ENCODE measurements around the gene RAD51B.
"Not testable (repeated sequence)": the region's sequence is repeated elsewhere in the genome, so short reads cannot be mapped to it uniquely, and the experiment has no call there.

RAD51B gene

DNA sequence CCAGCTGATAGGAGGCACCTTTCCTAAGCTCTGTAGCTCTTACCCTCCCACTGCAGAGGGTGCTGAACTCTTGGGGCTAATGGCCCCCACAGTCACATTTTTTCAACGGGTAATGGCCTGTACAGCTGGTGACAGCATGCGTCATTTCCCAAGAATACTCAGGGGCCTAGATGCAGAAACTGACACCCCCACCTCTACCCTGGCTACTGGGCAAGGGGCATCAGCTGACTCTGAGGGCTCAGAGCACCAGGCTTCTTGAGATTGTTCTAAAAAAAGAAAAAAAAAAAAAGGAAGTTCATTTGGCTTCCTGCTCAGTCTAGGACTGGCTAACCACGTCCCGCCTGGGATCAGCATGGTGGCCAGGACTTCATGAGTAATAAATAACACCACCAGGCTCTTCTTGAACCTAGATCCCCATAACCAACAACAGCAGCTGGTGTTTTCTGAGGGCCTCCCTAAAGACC lies 938.1 kb downstream of the RAD51B start:
- no peak for DNase-seq

GRCh38 chr14:68758301-68758700 lies 938.7 kb downstream of the RAD51B start:
- no peak for DNase-seq

DNA sequence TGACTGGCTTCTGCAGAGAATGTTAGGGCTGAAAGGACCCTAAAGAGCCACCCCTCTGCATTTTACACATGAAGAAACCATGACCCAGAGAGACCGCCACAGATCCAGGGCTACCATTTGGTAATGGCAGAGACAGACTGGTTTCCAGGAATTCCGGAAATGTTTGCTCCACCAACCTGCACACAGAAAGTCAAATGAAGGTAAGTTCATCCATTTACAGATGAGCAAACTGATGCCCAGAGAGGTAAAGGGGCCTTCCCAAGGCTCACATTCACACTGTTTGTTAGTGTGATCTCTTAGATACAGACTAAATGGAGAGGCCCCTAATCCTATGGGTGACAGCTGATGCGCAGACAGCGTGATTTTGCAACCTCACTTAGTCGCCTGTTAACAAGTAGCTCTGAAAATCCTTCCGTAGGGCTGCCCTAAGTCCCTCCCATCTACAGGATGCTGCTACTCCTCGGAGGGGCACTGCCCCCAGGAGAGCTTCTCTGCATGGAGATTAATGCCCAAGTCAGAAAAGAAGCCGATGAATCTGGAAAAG lies 939.5 kb downstream of the RAD51B start:
- DNase-seq = no peak

- DNase-seq = no peak
Measured at GRCh38 chr14:68759937-68760336, 940.4 kb downstream of the RAD51B start.

DNA sequence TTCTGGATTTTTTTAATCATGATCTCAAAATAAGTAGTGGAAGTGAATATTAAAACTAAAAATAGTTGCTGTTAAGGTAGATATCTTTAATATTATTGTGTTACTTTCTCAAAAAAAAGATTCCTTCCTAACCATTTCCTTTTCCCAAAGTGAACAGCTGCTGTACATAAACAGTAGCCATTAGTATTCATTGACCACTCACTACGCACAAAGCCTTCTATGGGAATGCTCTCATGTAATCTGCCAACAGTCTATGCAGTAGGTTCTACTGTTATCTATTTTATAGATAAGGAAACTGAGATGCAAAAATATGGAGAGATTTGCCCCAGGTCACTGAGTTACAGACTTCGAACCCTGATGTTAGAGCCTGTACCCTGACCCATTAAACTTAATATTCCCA lies 941.2 kb downstream of the RAD51B start:
- no peak for DNase-seq

DNA sequence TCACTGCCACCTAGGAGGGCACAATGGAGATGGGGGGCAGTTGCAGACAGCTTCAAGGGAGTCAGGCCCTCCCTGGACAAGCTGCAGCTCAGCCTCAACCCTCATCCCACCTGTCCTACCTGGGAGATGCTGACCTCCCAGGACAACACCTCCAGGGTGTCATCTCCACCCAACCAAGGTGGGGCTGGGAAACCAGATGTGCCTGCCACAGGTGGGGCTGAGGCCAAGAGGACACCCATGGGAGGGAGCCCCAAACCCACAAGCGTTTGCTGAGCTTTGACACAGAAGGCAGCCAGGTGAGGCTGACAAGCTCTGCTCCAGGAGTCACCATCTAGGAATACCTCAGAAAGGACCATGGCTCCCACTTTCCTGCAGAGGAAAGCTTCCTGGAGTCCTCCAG lies 941.8 kb downstream of the RAD51B start:
- no peak for DNase-seq

- DNase-seq = no peak
Measured at GRCh38 chr14:68762953-68763764, 943.6 kb downstream of the RAD51B start.

GRCh38 chr14:68763843-68764242 lies 944.3 kb downstream of the RAD51B start:
- DNase-seq = not testable (repeated sequence)

DNA sequence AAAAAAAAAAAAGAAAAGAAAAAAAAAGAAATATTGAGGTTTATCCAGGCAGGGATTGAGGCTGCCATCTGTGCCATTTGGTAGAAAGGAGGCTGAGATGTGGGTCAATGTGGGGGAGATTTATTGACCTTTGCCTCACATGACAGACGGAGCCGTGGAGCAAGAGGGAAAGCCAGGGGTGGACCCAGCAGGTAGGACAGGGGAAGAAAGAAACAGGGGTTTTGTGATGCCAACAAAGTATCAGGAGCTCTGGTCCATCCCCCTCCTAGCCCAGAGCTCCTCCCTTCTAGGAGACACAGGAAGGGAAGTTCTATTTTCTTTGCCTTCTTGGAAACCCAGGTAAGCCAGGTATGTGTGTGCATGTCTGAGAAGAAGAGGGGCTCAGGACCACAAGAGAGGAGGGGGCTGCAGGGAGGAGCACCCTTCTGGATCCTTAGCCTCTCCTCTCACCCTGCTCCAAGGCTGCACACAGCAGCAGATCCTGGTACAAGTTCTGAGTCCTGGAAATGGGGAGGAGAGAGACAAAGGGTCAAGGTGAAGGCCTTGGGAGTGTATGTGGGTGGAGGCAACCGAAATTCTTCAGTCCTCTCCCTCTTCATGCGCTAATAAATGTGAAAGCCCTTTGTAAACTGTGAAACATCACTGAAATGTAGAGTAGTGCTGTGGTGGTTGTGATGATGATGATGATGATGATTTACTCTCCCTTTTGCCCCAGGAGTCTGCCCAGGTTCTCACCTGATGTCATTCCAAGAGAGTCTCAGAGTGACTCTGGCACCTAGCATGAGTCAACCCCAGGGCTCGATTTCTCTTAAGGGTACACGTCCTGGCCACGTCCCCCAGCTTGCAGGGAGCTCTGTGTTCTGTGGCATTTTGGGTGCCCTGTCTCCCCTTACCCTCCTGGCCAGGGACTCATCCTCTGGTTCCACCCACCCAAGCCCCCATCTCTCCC lies 947.0 kb downstream of the RAD51B start:
- no peak for DNase-seq

DNA sequence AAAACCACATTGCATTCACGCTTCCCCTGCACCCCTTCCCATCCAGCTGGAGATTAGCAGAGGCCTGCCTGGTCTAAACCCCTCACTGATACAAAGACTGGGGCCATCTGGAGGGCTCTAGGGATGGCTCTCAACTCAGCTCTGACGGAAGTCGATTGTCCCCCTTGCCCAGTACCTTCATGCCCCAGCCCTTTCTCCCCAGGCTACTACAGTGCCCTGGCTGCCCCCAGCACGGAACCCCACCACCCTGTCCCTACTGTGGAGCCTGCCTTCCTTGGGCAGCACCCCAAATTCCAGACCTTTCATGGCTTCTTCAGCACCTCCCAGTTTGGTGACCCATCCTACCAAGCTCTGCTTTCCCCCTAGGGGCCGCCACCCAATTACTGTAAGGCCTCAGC lies 947.7 kb downstream of the RAD51B start:
- no peak for DNase-seq

- no peak for DNase-seq
Measured at GRCh38 chr14:68768316-68768715, 948.7 kb downstream of the RAD51B start.

DNA sequence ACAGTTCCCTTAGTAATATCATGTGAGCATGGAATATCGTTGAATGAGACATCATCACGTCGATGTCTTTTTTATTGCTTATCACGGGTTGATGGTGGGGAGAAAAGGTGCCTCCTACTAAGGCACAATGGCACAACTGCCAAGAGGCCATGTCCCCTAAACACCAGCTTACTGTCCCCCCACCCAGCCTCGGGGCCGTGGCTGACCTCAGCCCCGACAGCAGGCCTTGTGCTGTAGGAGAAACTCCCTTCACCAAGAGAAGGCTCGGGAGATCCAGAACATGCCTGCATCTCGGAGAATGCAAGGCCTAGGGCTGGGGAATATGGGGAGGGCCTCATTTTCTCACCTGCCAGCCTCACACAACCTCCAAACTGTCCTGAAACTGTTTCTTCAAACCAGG lies 950.5 kb downstream of the RAD51B start:
- DNase-seq = no peak

DNA sequence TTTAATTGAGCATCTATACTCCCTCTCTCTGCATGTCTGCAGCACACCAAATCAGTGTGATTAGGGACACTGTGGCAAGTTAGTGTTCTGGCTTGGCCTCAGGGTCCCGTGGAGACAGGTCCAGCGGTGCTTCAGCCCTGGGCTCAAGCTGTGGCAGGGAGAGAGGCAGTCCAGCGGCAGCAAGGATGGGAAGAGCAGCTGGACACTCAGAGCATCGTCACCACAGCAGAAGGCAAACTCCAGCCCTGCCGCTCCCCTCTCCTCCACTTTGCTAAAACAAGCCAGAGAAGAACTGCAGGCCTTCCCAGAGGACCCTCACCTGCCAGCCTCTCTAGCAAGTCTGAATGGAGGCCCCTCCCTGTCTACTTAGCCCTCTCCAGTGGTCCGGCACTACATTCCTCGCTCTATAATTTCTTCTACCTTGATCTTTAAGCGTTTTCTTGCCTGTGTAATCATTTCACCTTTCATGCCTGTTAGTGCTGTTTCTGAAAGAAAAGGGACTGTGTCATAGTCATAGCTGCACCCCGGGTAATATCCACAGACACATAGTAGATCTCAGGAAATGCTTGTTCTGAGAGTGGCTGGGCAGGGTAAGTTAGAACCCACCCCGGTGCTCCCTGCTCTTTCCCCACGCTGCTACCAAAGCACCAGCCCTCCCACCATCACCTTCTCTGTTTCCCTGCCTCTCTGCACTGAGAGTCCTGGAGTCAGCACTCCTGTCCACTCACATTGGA lies 951.1 kb downstream of the RAD51B start:
- DNase-seq = no peak

DNA sequence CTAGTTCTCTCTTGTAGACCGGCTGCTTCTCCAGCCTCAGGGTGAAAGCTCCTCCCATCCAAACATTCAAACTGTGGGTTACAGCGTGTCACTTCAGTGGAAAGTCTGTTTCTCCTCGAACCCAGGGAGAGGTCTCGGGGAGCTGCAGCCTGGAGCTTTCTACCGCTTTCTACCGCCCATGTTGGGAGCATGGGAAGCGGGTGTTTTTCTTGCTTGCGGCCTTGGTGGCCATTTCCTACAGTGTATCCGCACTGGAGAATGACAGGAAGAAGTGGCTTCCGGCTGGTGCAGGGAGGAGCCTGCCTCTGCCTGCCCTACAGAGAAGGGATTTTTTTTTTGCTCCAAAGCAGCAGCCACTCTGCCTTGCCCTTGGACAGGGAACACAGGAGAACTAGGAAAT lies 952.1 kb downstream of the RAD51B start:
- DNase-seq = no peak

DNA sequence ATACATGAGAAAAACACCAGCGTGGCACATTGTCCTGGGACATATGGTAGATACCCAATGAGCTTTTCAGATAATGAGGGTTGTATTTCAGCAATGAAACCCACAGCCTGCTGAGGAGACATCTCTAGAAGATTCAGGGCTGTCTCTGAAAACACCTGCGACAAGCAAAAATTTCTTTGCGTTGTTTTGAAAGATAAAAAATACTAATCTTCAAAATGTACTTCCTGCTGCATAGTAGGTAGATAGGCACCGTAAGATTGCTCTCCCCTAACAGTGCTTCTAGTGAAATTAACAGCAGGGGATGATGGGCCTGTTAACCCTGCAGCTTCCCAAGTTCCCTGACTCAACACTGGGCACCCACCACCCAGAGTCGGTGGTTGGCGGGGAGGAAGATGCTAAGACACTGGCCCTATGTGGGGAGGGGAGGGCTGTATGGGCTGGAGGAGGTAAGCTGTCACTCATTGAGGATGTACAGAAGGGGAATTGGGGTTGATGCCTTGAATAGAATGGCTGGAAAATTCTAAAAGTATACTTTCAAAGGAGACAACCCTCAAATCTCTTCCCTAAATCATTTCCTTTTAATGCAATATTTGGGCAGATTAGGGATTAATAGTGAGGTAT lies 953.3 kb downstream of the RAD51B start:
- DNase-seq = no peak

GRCh38 chr14:68774771-68775613 lies 955.4 kb downstream of the RAD51B start:
- no peak for DNase-seq

- DNase-seq = no peak
Measured at GRCh38 chr14:68775614-68776126, 956.1 kb downstream of the RAD51B start.

DNA sequence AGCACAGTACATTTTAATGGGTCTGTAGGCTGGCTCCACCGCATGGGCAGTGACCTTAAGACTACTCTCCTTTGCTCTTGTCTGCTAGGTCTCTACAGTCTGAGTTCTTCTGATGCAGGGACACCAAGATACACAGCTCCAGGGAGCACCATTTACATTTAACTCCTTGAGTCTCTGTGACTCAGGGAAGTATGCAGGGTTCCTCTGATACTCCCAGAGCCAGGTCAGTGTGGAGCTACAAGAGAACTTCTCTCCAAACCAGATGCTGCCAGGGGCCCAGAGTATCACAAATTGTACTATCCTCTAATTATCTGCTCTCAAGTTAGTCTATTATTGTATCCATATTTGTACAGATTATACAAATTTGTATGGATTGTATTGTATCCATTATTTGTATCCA lies 958.1 kb downstream of the RAD51B start:
- DNase-seq = no peak

All from activated CD4-positive, alpha-beta T cell treated with anti-CD3 and anti-CD28 coated beads for 1 hour (primary cell).